SH-SY5Y (cell line): Measurements from ENCODE around the gene DNMT3A.

Experiments
- GATA2 ChIP-seq: IDR thresholded peaks from 2 replicates; pipeline ENCODE4 v1.6.1; 2011; ENCODE audit warnings: mild to moderate bottlenecking, low read depth, low read length
- GATA3 ChIP-seq: IDR thresholded peaks from 2 replicates; pipeline ENCODE4 v1.6.1; 2011; ENCODE audit warnings: low read depth, mild to moderate bottlenecking, low read length, moderate library complexity

DNA sequence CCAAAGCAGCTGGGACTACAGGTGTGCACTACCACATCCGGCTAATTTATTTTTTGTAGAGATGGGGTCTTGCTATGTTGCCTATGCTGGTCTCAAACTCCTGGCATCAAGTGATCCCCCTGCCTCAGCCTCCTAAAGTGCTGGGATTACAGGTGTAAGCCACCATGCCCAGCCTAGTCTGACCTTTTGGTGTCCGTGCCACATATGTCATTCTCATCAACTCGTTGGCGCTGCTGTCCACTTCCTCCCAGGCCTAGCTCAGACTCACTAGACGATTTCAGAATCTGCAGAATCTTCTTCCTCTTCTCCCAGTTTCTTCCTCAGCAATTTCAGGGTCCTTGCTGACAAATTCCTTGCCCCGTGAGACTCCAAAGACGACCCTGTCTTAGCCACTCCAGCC, 39.8 kb upstream of the DNMT3A start:
- TF ChIP-seq GATA3 (no peak), GATA2 (no peak)
